Aorta (tissue), 5 donors: ENCODE measurements around the gene TNRC6C. TPM values are rescaled to one million over a fixed set of nuclear protein-coding genes. Genes with fewer than 3 reads are reported as not detected.

Experiments used
- ATAC-seq: fragments of 200-7000 bp; cut with Tn5 transposase; one replicate; pipeline ENCODE4 v1.9.1; 2022; ENCODE audit warnings: moderate library complexity; ENCODE audit not compliant: low FRiP score
- DNase-seq, 2 donors: peaks; one replicate each; pipeline ENCODE4 v3.0.0-alpha.2; 2020
- H3K27ac ChIP-seq, 2 donors: one replicate each; pipeline ENCODE4 v1.5.1; 2013; ENCODE audit warnings: low read length in 2 of 2, mild to moderate bottlenecking in 2 of 2, moderate library complexity in 2 of 2, control low read depth in 1 of 2, inconsistent platforms in 1 of 2, low read depth in 1 of 2
- H3K27me3 ChIP-seq, 2 donors: one replicate each; pipeline ENCODE4 v1.6.1; 2013; ENCODE audit warnings: control low read depth in 1 of 2, low read length in 1 of 2, mild to moderate bottlenecking in 1 of 2, moderate library complexity in 1 of 2; ENCODE audit not compliant: insufficient read depth in 2 of 2, control insufficient read depth in 1 of 2
- H3K36me3 ChIP-seq, 2 donors: one replicate each; pipeline ENCODE4 v1.6.1; 2013; ENCODE audit warnings: control low read depth in 1 of 2, low read length in 1 of 2, mild to moderate bottlenecking in 1 of 2; ENCODE audit not compliant: insufficient read depth in 2 of 2, control insufficient read depth in 1 of 2
- H3K4me1 ChIP-seq, 2 donors: one replicate each; pipeline ENCODE4 v1.6.1; 2013; ENCODE audit warnings: low read length in 2 of 2, control low read depth in 1 of 2, mild to moderate bottlenecking in 1 of 2, moderate library complexity in 1 of 2; ENCODE audit not compliant: insufficient read depth in 2 of 2, control insufficient read depth in 1 of 2
- H3K4me3 ChIP-seq, 2 donors: one replicate each; pipeline ENCODE4 v1.5.1; 2013; ENCODE audit warnings: low read length in 2 of 2, control low read depth in 1 of 2, mild to moderate bottlenecking in 1 of 2
- H3K9me3 ChIP-seq: one replicate; pipeline ENCODE4 v1.6.1; 2013; ENCODE audit warnings: mild to moderate bottlenecking, low read length; ENCODE audit not compliant: control insufficient read depth
- WGBS, 2 donors: extraction: QIAGEN DNeasy Blood & Tissue Kit; methylation state at CpG; one replicate each; pipeline ENCODE4 v1.1.7; 2013; 5-methylcytosine and 5-hydroxymethylcytosine counted together
- intact Hi-C, 2 donors: fragments of 100-400 bp; cut with DNase I; formaldehyde crosslinking; loops; one replicate each; pipeline versions ENCODE4 v1.14.2 to v1.15.0; 2022
- polyA plus RNA-seq, 2 donors: library from polyadenylated mRNA; stranded (reverse); fragments of 200-250 nt; gene quantifications; one replicate each; pipeline ENCODE4 v1.2.3, GENCODE V29; 2013
- total RNA-seq, 2 donors: library from RNA; stranded (reverse); fragmentation: NEBNext Ultra II Directional; extraction: Animal tissue kit (Norgen Biotek cat#: 25700); gene quantifications; one replicate each; pipeline ENCODE4 v1.2.1, GENCODE V29; 2021
- donor health status: healthy with polysubstance abuse.
- donor health status: Bipolar disorder and iron deficiency.
- donor health status: DM: no; HTN: no; CAD: no.
- donor health status: DM: no; HTN: no; CAD: no.
- donor health status: DM: yes; HTN: yes; CAD: no.

The TNRC6C gene
- total and polyA plus RNA-seq, 4 donors: 3.3 to 62.2 (median 28.6) TPM

GRCh38 chr17:78151514-78152008 lies 193.1 kb downstream of the TNRC6C start:
- H3K36me3 ChIP-seq: no peaks in the 10 kb centered on the region
- no peaks in the 10 kb centered on the region for H3K27me3 ChIP-seq
- H3K4me1 ChIP-seq: no peaks in the 10 kb centered on the region
- intact Hi-C loops: no loop called here
- H3K27ac ChIP-seq: no peak overlapping the region
- DNase-seq (no peak), ATAC-seq (no peak)
- H3K9me3 ChIP-seq: no peaks in the 10 kb centered on the region
- WGBS, 2 donors: 77 to 83% methylated on average over 7 of the region's 7 CpGs
- no peak overlapping the region for H3K4me3 ChIP-seq

GRCh38 chr17:78154903-78155811 lies 196.7 kb downstream of the TNRC6C start:
- ATAC-seq: no peak
- intact Hi-C loops: no loop called here
- H3K4me1 ChIP-seq: no peaks in the 10 kb centered on the region
- H3K9me3 ChIP-seq: no peaks in the 10 kb centered on the region
- no peaks in the 10 kb centered on the region for H3K36me3 ChIP-seq
- H3K27me3 ChIP-seq: no peaks in the 10 kb centered on the region
- no peak for DNase-seq
- no peak overlapping the region for H3K27ac ChIP-seq
- H3K4me3 ChIP-seq: no peak overlapping the region
- WGBS, 2 donors: 85 to 88% methylated on average over 11 of the region's 11 CpGs

Other genes starting within 250 kb of the TNRC6C start
- gene TMC6, start 170.1 kb downstream of the TNRC6C start, total RNA-seq: 10 to 100 TPM; 33.7 to 63.2 TPM
- 1 to 10 TPM; 5.5 to 9.1 TPM for gene TMC6, start 170.1 kb downstream of the TNRC6C start, polyA plus RNA-seq
- gene TMC8, start 172.1 kb downstream of the TNRC6C start, total RNA-seq: 10 to 100 TPM in 1 of 2 donors, 1 to 10 TPM in 1; 6.6 to 14.4 TPM
- 1 to 10 TPM; 1.0 to 8.0 TPM for gene TMC8, start 172.1 kb downstream of the TNRC6C start, polyA plus RNA-seq
- gene C17orf99, start 187.7 kb downstream of the TNRC6C start, total RNA-seq: not detected
- gene C17orf99, start 187.7 kb downstream of the TNRC6C start, polyA plus RNA-seq: under 1 TPM in 1 of 2 donors, not detected in 1; 0.13 TPM
- gene SYNGR2, start 209.9 kb downstream of the TNRC6C start, total RNA-seq: 10 to 100 TPM; 67.7 to 69.9 TPM
- 10 to 100 TPM; 49.0 to 91.9 TPM for gene SYNGR2, start 209.9 kb downstream of the TNRC6C start, polyA plus RNA-seq
- gene TK1, start 228.3 kb downstream of the TNRC6C start, total RNA-seq: 1 to 10 TPM; 2.4 to 3.8 TPM
- 1 to 10 TPM; 1.1 to 2.7 TPM for gene TK1, start 228.3 kb downstream of the TNRC6C start, polyA plus RNA-seq
- 10 to 100 TPM; 18.1 to 36.5 TPM for gene AFMID, start 228.7 kb downstream of the TNRC6C start, total RNA-seq
- 10 to 100 TPM; 22.2 to 45.4 TPM for gene AFMID, start 228.7 kb downstream of the TNRC6C start, polyA plus RNA-seq